ENCODE data around the gene RAC3. TPM values are rescaled to one million over a fixed set of nuclear protein-coding genes. Genes with fewer than 3 reads are reported as not detected.

Gene RAC3
- total RNA-seq, 6 experiments from 2014 or later: 3.4 to 9.0 (median 5.4) TPM

GRCh38 chr17:82062984-82063368 lies 31.5 kb downstream of the RAC3 start:
- no peak overlapping the region for H3K4me3 ChIP-seq
- no peak for DNase-seq
- H3K27me3 ChIP-seq: no peaks in the 10 kb centered on the region
- H3K36me3 ChIP-seq: peaks cover 0 to 35% (median 4%) of the 10 kb centered on the region in 4 donors
- H3K27ac ChIP-seq: no peak overlapping the region
- TF ChIP-seq POLR2A (IDR thresholded peaks at IDR 0.05) (no peak), CTCF (IDR thresholded peaks at IDR 0.05) (no peak)
- H3K4me1 ChIP-seq: peaks cover 0 to 17% (median 6%) of the 10 kb centered on the region in 4 donors
- WGBS (ENCODE audit: insufficient coverage, low coverage, low lambda C conversion rate, missing lambda C conversion rate): no CpG with 5 or more reads among the region's 9 CpGs
- intact Hi-C loops (cut with DNase I): no loop called here
- ATAC-seq: no peak
- no peaks in the 10 kb centered on the region for H3K9me3 ChIP-seq

GRCh38 chr17:82063424-82064415 lies 32.2 kb downstream of the RAC3 start:
- no peak for TF ChIP-seq CTCF (IDR thresholded peaks at IDR 0.05)
- no peaks in the 10 kb centered on the region for H3K27me3 ChIP-seq
- DNase-seq (peak in 2 of 3 donors; percentile 79 to 82), ATAC-seq (peak; percentile 51 to 78 (median 59))
- no peaks in the 10 kb centered on the region for H3K9me3 ChIP-seq
- H3K36me3 ChIP-seq: peaks cover 0 to 34% (median 4%) of the 10 kb centered on the region in 4 donors
- peaks cover 0 to 17% (median 6%) of the 10 kb centered on the region in 4 donors for H3K4me1 ChIP-seq
- intact Hi-C loops (cut with DNase I): no loop called here
- H3K27ac ChIP-seq: peak overlapping the region in 1 of 3 donors; percentile 66
- H3K4me3 ChIP-seq: peak overlapping the region; percentile 76 to 89 (median 87)
- WGBS (ENCODE audit: insufficient coverage, low coverage, low lambda C conversion rate, missing lambda C conversion rate): no CpG with 5 or more reads among the region's 20 CpGs

GRCh38 chr17:82064433-82065192 lies 33.1 kb downstream of the RAC3 start:
- peak overlapping the region; percentile 76 to 89 (median 87) for H3K4me3 ChIP-seq
- peaks cover 0 to 28% (median 4%) of the 10 kb centered on the region in 4 donors for H3K36me3 ChIP-seq
- no peaks in the 10 kb centered on the region for H3K9me3 ChIP-seq
- H3K27ac ChIP-seq: peak overlapping the region in 2 of 3 donors; percentile 66
- peak; percentile 50 to 61 (median 58) for ATAC-seq
- H3K4me1 ChIP-seq: peaks cover 0 to 17% (median 6%) of the 10 kb centered on the region in 4 donors
- TF ChIP-seq CTCF (IDR thresholded peaks at IDR 0.05) (no peak), POLR2A (IDR thresholded peaks at IDR 0.05) (no peak)
- intact Hi-C loops (cut with DNase I): no loop called here
- WGBS (ENCODE audit: insufficient coverage, low coverage, low lambda C conversion rate, missing lambda C conversion rate): no CpG with 5 or more reads among the region's 36 CpGs
- DNase-seq: no peak
- H3K27me3 ChIP-seq: no peaks in the 10 kb centered on the region

- peak overlapping the region in 2 of 3 donors; percentile 66 for H3K27ac ChIP-seq
- ATAC-seq (peak in 1 of 4 donors; percentile 1), DNase-seq (no peak)
- WGBS (ENCODE audit: insufficient coverage, low coverage, low lambda C conversion rate, missing lambda C conversion rate): no CpG with 5 or more reads among the region's 47 CpGs
- H3K4me1 ChIP-seq: peaks cover 0 to 17% (median 6%) of the 10 kb centered on the region in 4 donors
- no peak for TF ChIP-seq CTCF (IDR thresholded peaks at IDR 0.05)
- no peak for TF ChIP-seq POLR2A (IDR thresholded peaks at IDR 0.05)
- intact Hi-C loops (cut with DNase I): no loop called here
- H3K36me3 ChIP-seq: peaks cover 0 to 27% (median 4%) of the 10 kb centered on the region in 4 donors
- no peaks in the 10 kb centered on the region for H3K27me3 ChIP-seq
- H3K9me3 ChIP-seq: no peaks in the 10 kb centered on the region
- H3K4me3 ChIP-seq: peak overlapping the region; percentile 76 to 89 (median 87)
These were observed 33.7 kb downstream of the RAC3 start for GRCh38 chr17:82065193-82065637.

Measured in right lobe of liver (tissue), 6 donors.